ENCODE data around the gene BDKRB2.

BDKRB2 gene

DNA sequence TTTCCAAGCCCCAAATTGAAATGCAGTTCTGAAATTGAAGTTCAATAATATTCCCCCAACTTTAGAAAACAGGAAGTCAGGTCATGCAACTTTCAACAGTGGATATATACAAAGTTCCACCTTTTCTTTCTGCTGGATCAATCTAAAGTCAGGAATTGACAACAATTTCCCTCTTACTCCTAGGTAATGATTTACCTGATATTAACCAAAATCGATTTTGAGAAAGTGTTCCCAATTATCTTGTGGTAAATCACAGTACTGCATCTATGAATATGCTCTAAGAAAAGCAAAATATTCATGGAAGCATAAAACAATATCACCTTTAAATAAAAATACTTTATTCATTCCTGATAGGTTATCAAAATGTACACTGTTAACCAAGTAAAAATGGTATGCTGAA is 79.8 kb downstream of the BDKRB2 start:
- Mint-ChIP-seq H3K36me3 (ENCODE audit: low read depth) (peaks cover 10% of the 10 kb centered on the region), H3K27me3 (ENCODE audit: low read depth) (no peaks in the 10 kb centered on the region), H3K27ac (no peak overlapping the region), H3K4me1 (ENCODE audit: low read depth) (no peaks in the 10 kb centered on the region), H3K4me3 (no peak overlapping the region), H3K9me3 (no peaks in the 10 kb centered on the region)

DNA sequence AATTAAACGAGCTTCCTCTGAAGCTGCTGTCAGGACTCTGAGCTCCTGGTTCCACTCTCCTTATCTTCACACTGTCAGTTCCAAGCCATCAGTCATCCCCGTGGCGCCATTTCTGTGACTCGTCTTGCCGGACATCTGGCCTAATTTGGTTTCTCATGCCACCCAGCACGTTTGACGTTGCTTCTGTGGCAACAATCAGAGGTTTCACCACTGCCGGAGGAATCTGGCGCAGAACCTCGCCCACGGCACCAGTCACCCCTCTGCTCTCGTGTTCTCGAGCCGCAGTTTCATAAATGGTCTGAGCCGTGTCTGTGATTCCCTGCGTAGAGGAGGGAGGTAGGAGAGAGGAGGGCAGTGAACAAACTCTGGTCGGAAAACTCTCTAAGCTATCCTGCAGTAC is 81.0 kb downstream of the BDKRB2 start:
- Mint-ChIP-seq H3K4me1 (ENCODE audit: low read depth) (no peaks in the 10 kb centered on the region), H3K36me3 (ENCODE audit: low read depth) (peaks cover 10% of the 10 kb centered on the region), H3K27me3 (ENCODE audit: low read depth) (no peaks in the 10 kb centered on the region), H3K4me3 (no peak overlapping the region), H3K9me3 (no peaks in the 10 kb centered on the region), H3K27ac (no peak overlapping the region)

DNA sequence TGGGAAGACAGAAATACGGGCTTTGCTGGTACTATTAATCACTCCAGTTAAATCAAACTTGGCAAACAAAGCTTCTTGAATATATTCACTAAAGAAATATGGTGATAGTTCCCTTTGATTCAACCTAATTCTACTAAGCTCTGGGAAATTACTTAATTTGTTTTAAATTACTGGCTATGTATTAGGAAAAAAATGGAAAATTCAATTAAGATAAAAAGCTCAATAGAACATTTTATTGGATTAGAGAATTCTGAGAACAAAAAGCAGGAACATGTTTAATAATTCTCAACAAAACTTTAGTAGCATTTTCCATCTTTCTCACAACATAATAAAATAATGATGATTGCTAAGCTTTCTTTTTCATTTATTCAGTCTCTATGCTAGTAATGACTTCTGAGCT is 81.6 kb downstream of the BDKRB2 start:
- Mint-ChIP-seq H3K4me1 (ENCODE audit: low read depth) (no peaks in the 10 kb centered on the region), H3K4me3 (no peak overlapping the region)

DNA sequence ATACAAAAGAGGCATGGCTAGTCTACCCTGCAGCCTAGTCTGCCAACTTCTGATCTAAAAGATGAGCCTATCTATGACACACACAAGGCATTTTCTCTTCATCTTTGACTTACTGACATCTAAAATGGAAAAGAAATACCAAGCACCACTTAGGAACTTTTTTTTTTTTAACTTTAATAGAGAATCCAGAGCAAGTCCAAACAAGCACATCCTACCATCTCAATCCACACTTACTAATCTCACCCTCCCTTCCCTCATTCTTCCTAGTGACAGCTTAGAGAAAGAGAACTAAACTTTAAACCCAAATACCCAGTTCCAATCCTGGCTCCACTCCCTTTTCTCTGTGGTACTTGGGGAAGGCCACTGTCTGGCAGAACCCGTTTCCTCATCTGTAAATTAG is 83.2 kb downstream of the BDKRB2 start:
- Mint-ChIP-seq H3K27ac (no peak overlapping the region), H3K36me3 (ENCODE audit: low read depth) (peaks cover 10% of the 10 kb centered on the region), H3K4me1 (ENCODE audit: low read depth) (no peaks in the 10 kb centered on the region), H3K27me3 (ENCODE audit: low read depth) (no peaks in the 10 kb centered on the region), H3K4me3 (no peak overlapping the region), H3K9me3 (no peaks in the 10 kb centered on the region)

More for the DNA sequence above, 81.6 kb downstream of the BDKRB2 start:
- H3K27ac Mint-ChIP-seq, result no peak overlapping the region
- H3K27me3 Mint-ChIP-seq (ENCODE audit: low read depth), result no peaks in the 10 kb centered on the region
- no peaks in the 10 kb centered on the region for H3K9me3 Mint-ChIP-seq
- peaks cover 10% of the 10 kb centered on the region for H3K36me3 Mint-ChIP-seq (ENCODE audit: low read depth)
